ENCODE measurements around the gene GRM7. TPM values are rescaled to one million over a fixed set of nuclear protein-coding genes. Genes with fewer than 3 reads are reported as not detected.

The GRM7 gene
- total and polyA plus RNA-seq, 9 of the 15 experiments (the other 6 are each of a cell fraction or from before 2014, with no cell fraction given): not detected

DNA sequence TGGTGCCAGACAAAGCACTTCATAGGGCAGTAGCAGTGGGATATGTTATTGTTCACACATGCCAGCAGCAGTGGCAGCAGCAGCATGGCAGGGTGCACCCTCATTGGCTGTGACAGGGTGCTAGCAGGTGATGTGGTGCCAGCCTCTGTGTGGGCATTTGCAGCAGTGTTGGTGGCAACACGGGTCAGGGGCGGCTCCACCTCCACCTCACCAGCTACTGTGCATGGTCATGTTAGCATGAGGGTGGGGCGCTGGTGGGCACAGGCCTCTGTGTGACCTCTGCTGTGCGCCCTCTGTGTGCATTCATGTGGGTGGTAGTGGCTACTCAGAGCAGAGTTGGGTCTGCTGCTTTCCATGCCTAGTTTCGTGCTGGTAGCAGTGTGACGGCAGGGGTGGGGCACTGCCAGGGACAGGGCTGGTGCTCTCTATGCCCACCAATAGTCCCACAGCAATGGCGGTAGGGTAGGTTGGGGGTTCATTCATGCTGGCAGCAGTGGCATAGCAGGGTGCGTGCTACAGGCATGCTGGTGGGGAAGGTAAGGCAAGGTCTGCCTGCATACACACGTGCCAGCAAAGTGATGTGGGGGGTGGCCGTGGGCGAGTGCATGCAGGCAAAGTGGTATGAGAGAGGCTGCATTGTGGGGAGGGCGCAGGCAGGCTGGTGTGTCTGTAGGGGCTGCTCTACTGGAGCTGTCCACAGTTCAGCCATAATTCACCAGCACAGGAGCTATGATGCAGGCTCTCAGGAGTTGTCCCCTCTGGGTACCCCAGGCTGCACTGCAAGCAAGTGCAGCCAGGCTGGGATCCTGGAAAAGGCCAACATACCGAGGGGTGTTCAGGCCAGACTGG lies 402.7 kb downstream of the GRM7 start (continued):
- TF ChIP-seq, protein P1, sequence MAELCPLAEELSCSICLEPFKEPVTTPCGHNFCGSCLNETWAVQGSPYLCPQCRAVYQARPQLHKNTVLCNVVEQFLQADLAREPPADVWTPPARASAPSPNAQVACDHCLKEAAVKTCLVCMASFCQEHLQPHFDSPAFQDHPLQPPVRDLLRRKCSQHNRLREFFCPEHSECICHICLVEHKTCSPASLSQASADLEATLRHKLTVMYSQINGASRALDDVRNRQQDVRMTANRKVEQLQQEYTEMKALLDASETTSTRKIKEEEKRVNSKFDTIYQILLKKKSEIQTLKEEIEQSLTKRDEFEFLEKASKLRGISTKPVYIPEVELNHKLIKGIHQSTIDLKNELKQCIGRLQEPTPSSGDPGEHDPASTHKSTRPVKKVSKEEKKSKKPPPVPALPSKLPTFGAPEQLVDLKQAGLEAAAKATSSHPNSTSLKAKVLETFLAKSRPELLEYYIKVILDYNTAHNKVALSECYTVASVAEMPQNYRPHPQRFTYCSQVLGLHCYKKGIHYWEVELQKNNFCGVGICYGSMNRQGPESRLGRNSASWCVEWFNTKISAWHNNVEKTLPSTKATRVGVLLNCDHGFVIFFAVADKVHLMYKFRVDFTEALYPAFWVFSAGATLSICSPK (IDR thresholded peaks at IDR 0.05; ENCODE audit: borderline replicate concordance): no peak
- TF ChIP-seq, protein P2, sequence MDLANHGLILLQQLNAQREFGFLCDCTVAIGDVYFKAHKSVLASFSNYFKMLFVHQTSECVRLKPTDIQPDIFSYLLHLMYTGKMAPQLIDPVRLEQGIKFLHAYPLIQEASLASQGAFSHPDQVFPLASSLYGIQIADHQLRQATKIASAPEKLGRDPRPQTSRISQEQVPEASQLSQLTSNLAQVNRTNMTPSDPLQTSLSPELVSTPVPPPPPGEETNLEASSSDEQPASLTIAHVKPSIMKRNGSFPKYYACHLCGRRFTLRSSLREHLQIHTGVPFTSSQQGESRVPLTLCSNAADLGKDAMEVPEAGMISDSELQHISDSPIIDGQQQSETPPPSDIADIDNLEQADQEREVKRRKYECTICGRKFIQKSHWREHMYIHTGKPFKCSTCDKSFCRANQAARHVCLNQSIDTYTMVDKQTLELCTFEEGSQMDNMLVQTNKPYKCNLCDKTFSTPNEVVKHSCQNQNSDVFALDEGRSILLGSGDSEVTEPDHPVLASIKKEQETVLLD (IDR thresholded peaks at IDR 0.05): no peak
- TF ChIP-seq ZNF785 (CRISPR knock-in tag; IDR thresholded peaks at IDR 0.05) (no peak), HSF4 (CRISPR knock-in tag; IDR thresholded peaks at IDR 0.05; ENCODE audit: borderline replicate concordance) (no peak), TEAD1 (CRISPR knock-in tag; IDR thresholded peaks at IDR 0.05) (no peak), ZNF75A (CRISPR knock-in tag; IDR thresholded peaks at IDR 0.05) (no peak)
- TF ChIP-seq, protein P3, sequence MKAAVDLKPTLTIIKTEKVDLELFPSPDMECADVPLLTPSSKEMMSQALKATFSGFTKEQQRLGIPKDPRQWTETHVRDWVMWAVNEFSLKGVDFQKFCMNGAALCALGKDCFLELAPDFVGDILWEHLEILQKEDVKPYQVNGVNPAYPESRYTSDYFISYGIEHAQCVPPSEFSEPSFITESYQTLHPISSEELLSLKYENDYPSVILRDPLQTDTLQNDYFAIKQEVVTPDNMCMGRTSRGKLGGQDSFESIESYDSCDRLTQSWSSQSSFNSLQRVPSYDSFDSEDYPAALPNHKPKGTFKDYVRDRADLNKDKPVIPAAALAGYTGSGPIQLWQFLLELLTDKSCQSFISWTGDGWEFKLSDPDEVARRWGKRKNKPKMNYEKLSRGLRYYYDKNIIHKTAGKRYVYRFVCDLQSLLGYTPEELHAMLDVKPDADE (conservative IDR thresholded peaks at IDR 0.05; ENCODE audit: control insufficient read depth, low read depth, low read length): no peak

Measured in K562 (cell line).